WTC11 (cell line): ENCODE results near the gene ACTG2.
"Not testable (repeated sequence)": the region's sequence is repeated elsewhere in the genome, so short reads cannot be mapped to it uniquely, and the experiment has no call there.

ENCODE experiments used
- CREB1 ChIP-seq: sonication (generic); formaldehyde crosslinking; IDR thresholded peaks from 2 replicates; pipeline ENCODE4 v1.8.0; 2023; ENCODE audit warnings: mild to moderate bottlenecking, missing genetic modification reagents
- CTCF ChIP-seq: fragments of 200-600 bp; IDR thresholded peaks from 2 replicates; pipeline ENCODE4 v1.8.0; 2022; ENCODE audit warnings: antibody characterized with exemption
- ELF4 ChIP-seq: sonication (generic); formaldehyde crosslinking; IDR thresholded peaks from 2 replicates; pipeline ENCODE4 v1.8.1; 2022; ENCODE audit warnings: low read depth, mild to moderate bottlenecking, moderate library complexity, missing genetic modification reagents
- ESRRA ChIP-seq: sonication (generic); formaldehyde crosslinking; IDR thresholded peaks from 2 replicates; pipeline ENCODE4 v1.8.1; 2022; ENCODE audit warnings: mild to moderate bottlenecking, missing genetic modification reagents, borderline replicate concordance
- ETV6 ChIP-seq: sonication (generic); formaldehyde crosslinking; IDR thresholded peaks from 2 replicates; pipeline ENCODE4 v1.8.1; 2022; ENCODE audit warnings: mild to moderate bottlenecking, missing genetic modification reagents
- SMAD3 ChIP-seq: sonication (generic); formaldehyde crosslinking; IDR thresholded peaks from 2 replicates; pipeline ENCODE4 v1.8.0; 2022; ENCODE audit warnings: missing genetic modification reagents, mild to moderate bottlenecking, borderline replicate concordance
- USF2 ChIP-seq: sonication (generic); formaldehyde crosslinking; IDR thresholded peaks from 2 replicates; pipeline ENCODE4 v1.8.1; 2023; ENCODE audit warnings: mild to moderate bottlenecking, missing genetic modification reagents, moderate library complexity
- ZNF121 ChIP-seq: sonication (generic); formaldehyde crosslinking; IDR thresholded peaks from 2 replicates; pipeline ENCODE4 v1.8.0; 2023; ENCODE audit warnings: missing genetic modification reagents

DNA sequence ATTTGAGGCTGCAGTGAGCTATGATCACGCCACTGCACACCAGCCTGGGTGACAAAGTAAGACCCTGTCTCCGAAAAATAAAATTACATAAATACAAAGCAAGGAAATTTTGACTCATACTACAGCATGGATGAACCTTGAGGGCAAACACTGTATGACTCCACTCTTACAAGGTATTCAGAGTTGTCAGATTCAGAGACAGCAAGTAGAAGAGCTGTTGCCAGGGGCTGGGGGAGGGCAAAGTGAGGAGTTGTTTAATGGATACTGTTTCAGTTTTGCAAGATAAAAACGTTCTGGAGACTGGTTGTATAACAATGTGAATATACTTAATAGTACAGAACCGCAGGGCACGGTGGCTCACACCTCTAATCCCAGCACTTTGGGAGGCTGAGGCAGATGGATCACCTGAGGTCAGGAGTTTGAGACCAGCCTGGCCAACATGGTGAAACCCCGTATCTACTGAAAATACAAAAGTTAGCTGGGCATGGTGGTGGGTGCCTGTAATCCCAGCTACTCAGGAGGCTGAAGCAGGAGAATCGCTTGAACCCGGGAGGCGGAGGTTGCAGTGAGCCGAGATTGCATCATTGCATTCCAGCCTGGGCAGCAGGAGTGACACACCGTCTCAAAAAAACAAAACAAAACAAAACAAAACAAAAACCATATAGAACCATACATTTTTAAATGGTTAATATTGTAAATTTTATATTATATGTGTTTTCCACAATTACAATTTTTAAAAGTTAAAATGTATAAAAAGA is 5.0 kb upstream of the ACTG2 start:
- not testable (repeated sequence) for TF ChIP-seq CTCF; ELF4 (CRISPR knock-in tag); CREB1; ETV6 (CRISPR knock-in tag); ESRRA; USF2 (CRISPR knock-in tag); ZNF121 (CRISPR knock-in tag); SMAD3 (CRISPR knock-in tag)
